Keratinocyte (primary cell): ENCODE measurements around the gene ADM5.

Source experiments
- EZH2 ChIP-seq: IDR thresholded peaks from one replicate; pipeline ENCODE4 v1.6.1; 2012; ENCODE audit warnings: inconsistent platforms, mild to moderate bottlenecking, low read length, moderate library complexity
- TF ChIP-seq, protein P1 (sequence below), 3 experiments: IDR thresholded peaks in 1 of 3; conservative IDR thresholded peaks in 1 of 3; optimal IDR thresholded peaks in 1 of 3; 2 replicates in 2 of 3; 3 replicates in 1 of 3; pipeline versions ENCODE3 to v1.5.1; 2011; ENCODE audit warnings: low read length in 3 of 3, mild to moderate bottlenecking in 3 of 3, moderate library complexity in 2 of 3, control low read depth in 1 of 3, inconsistent platforms in 1 of 3; ENCODE audit not compliant: insufficient read depth in 2 of 3; ENCODE audit errors: extremely low read depth in 1 of 3

DNA sequence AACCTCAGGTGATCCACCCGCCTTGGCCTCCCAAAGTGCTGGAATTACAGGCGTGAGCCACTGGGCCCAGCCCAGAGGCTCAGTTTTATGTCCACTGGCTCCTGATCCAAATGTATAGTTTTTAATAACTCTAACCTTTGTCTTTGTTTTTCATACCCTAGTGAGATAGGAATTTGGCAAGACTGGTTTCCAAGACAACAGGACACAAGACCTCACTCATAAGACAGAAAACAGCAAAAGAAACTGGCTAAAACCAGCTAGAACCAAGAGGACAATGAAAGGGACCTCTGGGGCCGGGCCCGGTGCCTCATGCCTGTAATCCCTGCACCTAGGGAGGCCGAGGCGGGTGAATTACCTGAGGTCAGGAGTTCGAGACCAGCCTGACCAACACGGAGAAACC lies 29.1 kb downstream of the ADM5 start:
- TF ChIP-seq, protein P1, sequence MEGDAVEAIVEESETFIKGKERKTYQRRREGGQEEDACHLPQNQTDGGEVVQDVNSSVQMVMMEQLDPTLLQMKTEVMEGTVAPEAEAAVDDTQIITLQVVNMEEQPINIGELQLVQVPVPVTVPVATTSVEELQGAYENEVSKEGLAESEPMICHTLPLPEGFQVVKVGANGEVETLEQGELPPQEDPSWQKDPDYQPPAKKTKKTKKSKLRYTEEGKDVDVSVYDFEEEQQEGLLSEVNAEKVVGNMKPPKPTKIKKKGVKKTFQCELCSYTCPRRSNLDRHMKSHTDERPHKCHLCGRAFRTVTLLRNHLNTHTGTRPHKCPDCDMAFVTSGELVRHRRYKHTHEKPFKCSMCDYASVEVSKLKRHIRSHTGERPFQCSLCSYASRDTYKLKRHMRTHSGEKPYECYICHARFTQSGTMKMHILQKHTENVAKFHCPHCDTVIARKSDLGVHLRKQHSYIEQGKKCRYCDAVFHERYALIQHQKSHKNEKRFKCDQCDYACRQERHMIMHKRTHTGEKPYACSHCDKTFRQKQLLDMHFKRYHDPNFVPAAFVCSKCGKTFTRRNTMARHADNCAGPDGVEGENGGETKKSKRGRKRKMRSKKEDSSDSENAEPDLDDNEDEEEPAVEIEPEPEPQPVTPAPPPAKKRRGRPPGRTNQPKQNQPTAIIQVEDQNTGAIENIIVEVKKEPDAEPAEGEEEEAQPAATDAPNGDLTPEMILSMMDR (optimal IDR thresholded peaks at IDR 0.05 in 1 of 3, IDR thresholded peaks at IDR 0.05 in 1 of 3, conservative IDR thresholded peaks at IDR 0.05 in 1 of 3; ENCODE audit: extremely low read depth in 1 of 3, insufficient read depth in 2 of 3, low read length in 3 of 3) = no peak
- TF ChIP-seq EZH2 = no peak
